ENCODE data around the gene SNHG17.

DNA sequence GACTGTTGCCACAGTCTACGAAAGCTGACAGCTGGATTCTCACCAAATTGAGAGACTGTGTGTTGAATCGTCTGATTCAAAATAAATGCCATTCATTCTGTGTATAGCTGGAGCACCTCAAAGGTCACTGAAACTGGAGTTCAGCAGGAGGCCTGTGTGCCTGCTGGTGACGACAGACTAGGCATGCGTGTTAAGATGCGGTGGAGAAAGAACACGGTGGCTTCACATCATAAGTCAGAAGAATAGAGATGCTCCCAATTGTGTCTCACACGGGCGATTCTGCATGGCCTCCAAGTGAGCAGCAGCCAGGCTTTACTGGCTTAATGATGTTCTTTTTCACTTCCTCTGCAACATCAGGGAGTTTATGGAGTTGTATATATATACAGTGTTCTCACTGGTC lies 32.3 kb downstream of the SNHG17 start:
- TF ChIP-seq, protein P1, sequence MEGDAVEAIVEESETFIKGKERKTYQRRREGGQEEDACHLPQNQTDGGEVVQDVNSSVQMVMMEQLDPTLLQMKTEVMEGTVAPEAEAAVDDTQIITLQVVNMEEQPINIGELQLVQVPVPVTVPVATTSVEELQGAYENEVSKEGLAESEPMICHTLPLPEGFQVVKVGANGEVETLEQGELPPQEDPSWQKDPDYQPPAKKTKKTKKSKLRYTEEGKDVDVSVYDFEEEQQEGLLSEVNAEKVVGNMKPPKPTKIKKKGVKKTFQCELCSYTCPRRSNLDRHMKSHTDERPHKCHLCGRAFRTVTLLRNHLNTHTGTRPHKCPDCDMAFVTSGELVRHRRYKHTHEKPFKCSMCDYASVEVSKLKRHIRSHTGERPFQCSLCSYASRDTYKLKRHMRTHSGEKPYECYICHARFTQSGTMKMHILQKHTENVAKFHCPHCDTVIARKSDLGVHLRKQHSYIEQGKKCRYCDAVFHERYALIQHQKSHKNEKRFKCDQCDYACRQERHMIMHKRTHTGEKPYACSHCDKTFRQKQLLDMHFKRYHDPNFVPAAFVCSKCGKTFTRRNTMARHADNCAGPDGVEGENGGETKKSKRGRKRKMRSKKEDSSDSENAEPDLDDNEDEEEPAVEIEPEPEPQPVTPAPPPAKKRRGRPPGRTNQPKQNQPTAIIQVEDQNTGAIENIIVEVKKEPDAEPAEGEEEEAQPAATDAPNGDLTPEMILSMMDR (IDR thresholded peaks at IDR 0.05 in 4 of 5, conservative IDR thresholded peaks at IDR 0.05 in 1 of 5): no peak
- no peak for TF ChIP-seq POLR2A (IDR thresholded peaks at IDR 0.05)

All from gastrocnemius medialis (tissue), 4 donors.